Measurements from ENCODE around the gene TOP2A.

Gene TOP2A

DNA sequence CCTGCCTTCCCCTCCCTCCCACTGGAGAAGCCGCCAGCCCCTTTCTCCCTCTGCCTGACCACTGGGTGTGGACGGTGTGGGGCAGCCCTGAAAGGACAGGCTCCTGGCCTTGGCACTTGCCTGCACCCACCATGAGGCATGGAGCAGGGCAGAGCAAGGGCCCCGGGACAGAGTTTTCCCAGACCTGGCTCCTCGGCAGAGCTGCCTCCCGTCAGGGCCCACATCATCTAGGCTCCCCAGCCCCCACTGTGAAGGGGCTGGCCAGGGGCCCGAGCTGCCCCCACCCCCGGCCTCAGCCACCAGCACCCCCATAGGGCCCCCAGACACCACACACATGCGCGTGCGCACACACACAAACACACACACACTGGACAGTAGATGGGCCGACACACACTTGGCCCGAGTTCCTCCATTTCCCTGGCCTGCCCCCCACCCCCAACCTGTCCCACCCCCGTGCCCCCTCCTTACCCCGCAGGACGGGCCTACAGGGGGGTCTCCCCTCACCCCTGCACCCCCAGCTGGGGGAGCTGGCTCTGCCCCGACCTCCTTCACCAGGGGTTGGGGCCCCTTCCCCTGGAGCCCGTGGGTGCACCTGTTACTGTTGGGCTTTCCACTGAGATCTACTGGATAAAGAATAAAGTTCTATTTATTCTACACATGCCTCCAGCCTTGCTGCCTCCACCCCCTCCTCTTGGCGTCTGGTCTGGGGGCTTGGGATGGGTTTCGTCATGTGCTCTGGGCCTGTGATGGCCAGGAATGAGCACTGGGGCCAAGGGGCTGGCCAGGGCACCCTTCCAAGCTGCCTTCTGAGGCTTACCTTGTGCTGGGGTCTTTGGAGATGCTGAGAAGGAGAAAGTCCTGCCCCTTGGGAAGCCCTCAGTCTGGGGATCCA, 60.5 kb downstream of the TOP2A start:
- no peak for DNase-seq

DNA sequence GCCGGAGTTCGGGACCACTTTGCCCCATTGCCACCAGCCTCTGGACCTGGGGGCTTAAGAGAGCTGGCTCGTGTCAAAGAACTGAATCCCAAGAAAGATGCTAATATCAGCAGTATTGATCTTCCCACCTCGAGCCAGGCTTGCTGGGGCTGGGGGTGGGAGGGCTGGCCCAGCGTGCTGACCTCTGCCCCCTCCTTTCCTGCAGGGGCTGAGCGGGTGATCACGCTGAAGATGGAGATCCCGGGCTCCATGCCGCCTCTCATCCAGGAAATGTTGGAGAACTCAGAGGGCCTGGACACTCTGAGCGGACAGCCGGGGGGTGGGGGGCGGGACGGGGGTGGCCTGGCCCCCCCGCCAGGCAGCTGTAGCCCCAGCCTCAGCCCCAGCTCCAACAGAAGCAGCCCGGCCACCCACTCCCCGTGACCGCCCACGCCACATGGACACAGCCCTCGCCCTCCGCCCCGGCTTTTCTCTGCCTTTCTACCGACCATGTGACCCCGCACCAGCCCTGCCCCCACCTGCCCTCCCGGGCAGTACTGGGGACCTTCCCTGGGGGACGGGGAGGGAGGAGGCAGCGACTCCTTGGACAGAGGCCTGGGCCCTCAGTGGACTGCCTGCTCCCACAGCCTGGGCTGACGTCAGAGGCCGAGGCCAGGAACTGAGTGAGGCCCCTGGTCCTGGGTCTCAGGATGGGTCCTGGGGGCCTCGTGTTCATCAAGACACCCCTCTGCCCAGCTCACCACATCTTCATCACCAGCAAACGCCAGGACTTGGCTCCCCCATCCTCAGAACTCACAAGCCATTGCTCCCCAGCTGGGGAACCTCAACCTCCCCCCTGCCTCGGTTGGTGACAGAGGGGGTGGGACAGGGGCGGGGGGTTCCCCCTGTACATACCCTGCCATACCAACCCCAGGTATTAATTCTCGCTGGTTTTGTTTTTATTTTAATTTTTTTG, 61.6 kb downstream of the TOP2A start:
- no peak for DNase-seq

DNA sequence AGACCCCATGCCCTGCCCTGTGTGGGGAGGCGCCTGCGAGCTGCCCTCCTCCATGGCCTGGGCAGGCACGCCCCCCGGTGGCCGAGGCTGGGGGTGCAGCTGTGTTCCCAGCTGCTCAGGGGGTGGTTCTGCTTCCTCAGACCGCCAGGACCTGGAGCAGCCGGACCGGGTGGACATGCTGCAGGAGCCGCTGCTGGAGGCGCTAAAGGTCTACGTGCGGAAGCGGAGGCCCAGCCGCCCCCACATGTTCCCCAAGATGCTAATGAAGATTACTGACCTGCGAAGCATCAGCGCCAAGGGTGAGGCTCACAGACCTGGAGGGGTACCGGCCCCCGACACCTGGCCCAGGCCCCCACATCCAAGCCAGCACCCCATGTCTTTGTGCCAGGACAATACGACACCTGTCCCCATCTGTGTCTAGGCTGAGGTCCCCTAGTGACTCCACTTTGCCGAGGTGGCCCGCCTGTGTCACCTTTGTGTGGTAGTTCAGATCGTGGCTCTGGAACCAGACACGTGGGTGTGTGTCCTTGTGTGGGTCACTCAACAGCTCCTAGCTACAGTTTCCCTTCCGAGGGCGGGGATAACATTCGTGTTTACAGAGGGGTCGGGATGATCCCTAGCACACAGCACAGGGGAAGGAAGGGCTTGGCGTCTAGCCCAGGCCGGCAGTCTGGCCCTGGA, 62.4 kb downstream of the TOP2A start:
- DNase-seq: peak; percentile 33 to 55

- no peak for DNase-seq
Measured at GRCh38 chr17:40354221-40355122, 63.2 kb downstream of the TOP2A start.

- peak in 1 of 2 donors; percentile 58 for DNase-seq
Measured at GRCh38 chr17:40352779-40353394, 64.8 kb downstream of the TOP2A start.

- no peak for DNase-seq
Measured at GRCh38 chr17:40352237-40352778, 65.4 kb downstream of the TOP2A start.

- no peak for DNase-seq
Measured at GRCh38 chr17:40351359-40352236, 66.1 kb downstream of the TOP2A start.

DNA sequence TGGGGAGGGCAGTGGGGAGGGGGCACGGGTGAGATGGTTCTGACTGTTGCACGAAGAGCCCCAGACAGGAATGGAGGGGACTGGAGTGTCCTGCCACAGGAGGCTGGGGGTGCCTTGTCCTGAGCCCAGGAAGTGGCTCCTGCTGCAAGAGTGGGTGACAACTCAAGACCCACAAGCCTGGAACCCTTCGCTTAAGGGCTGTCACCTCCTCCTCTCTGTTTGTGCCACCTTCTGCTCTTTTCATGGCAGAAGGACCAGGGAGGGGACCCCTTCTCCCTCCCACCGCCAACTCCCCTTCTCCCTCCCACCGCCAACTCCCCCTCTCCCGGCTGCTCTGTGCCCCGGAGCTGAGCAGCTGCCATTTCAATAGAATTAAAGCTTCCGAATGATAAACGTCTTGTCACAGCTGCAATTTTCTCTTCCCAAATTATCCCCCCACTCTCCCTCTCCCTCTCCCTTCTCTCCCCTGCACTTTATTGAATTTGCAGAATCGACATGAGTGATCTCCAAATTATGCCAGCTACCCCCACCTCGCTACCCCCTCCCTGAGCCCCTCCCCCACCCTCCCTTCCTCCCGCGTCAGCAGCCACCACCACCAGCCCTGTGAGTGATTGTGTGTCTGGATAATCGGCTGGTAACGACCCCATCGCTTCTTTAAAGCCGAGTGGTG, 66.9 kb downstream of the TOP2A start:
- DNase-seq: no peak

- DNase-seq: no peak
Measured at GRCh38 chr17:40349895-40350688, 67.6 kb downstream of the TOP2A start.

DNA sequence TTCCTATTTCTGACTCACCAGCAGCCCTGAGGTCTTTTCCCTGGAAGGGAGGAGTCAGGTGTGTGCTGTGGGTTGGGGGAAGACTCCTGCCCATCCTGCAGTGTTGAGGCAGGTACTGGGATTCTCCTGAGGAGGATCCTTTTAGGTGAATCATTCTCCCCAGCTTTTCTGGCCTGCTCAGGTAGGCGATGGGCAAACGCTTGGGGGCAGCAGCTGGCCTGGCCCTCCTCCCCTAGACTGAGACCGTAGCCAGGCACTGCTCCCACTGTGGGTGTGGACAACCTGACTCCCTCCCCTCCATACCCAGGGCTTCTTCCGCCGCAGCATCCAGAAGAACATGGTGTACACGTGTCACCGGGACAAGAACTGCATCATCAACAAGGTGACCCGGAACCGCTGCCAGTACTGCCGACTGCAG, 68.2 kb downstream of the TOP2A start:
- DNase-seq: no peak

DNA sequence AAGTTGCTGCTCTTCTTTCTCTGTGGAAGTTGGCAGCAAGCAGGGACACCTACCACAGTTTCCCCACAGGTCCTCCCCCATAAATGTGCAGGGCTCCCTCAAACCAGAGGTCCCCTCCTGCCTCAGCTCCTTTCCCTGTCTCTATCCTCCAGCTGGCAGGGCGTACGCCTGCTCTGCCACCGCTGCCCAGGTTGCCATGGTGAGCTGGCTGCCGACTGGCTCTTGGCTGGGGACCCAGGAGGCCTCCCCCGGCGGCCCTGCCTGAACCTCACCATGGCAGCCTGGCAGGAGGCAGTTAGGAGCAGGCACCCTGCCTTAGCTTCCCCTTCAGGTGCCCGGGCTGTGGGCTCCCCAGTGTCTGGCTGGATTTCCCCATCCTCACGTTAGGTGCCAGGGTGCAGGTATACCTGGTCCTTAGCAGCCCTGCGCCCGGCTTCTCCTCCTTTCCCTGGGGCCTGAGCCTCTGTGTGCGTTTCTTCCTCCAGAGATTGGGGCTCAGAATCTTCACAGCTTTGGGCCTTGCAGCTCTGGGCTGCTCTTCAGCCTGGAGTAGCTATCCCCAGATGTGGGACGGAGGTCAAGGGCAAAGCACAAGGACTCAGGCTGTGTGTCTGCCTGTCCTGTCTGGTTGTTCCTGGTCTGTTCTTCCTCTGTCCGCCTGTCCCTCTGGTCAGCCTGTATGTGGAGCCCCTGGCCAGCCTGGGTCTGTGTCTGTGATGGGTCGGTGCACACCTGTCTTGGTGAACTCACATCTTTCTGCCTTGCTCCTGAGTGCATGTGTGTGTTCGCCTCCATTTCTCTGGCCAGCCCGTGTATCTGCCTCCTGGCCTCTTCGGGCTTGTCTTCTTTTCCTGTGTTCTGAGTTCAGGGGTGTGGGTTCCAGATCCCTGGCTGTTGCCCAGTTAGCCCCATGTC, 68.9 kb downstream of the TOP2A start:
- no peak for DNase-seq

DNA sequence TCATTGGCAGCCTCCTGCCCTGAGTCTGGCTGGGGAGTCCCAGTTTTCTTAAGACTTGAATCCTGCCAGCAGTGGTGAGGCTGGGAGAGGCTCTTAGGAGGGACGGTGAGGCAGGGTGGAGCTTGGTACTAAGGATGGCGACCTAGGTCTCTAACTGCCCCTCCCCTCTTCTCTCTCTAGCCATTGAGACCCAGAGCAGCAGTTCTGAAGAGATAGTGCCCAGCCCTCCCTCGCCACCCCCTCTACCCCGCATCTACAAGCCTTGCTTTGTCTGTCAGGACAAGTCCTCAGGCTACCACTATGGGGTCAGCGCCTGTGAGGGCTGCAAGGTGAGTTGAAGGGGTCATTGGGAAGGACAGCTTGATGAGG, 69.6 kb downstream of the TOP2A start:
- no peak for DNase-seq

DNA sequence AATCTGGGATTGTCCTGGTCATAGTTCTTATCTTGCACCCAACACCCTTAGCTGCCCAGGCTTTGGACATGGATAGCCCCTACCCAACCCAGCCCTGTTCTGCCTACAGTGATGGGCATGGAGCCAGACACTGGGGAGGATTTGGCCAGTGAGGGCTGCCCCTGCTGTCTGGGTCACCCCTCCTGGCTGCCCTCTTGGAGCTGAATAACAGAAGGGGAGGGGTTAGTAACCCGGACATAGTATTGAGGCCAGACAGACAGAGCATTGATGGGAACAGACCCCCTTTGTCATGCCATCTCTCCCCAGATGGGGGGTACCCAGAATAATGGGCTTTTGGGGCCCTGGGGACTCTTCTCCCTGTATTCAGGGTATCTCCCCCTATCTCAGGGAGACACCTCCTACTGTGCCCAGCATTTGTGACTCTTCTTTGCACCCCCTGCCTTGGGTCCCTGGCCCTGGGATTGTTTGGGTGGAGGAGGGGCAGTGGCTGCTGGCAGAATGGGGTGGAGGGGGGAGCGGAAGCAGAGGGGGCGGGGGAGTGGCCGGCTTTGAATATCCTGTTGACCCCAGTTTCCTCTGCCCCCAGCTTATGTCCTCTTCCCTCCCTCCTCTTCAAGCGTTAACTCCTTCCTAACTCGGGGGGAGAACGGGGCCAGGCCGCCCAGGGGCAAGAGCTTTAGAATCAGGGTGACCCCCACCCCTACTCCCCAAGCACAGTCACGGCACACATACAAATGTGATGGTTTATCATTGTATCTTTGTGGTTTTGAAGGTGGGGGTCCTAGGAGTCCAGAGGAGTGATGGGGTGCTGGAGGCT, 70.2 kb downstream of the TOP2A start:
- DNase-seq: no peak

DNA sequence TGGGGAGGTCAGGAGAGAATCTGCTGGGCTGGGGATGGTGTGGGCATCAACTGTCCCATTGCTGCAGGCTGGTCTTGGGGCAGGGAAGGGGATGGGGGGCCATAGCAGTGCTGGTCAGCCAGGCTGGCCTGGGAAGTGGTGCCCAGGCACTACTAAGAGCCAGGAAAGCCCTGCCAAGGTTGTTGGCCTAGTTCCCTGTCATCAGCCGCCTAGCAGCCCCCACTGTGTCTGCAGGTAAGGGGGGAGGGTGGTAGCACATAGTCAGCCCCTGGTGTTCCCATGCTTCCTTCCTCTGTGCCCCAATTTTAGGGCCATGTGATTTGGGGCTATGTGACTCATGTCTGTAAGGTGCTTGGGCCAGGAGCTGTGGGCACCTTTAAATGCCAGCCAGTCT, 70.9 kb downstream of the TOP2A start:
- no peak for DNase-seq

DNA sequence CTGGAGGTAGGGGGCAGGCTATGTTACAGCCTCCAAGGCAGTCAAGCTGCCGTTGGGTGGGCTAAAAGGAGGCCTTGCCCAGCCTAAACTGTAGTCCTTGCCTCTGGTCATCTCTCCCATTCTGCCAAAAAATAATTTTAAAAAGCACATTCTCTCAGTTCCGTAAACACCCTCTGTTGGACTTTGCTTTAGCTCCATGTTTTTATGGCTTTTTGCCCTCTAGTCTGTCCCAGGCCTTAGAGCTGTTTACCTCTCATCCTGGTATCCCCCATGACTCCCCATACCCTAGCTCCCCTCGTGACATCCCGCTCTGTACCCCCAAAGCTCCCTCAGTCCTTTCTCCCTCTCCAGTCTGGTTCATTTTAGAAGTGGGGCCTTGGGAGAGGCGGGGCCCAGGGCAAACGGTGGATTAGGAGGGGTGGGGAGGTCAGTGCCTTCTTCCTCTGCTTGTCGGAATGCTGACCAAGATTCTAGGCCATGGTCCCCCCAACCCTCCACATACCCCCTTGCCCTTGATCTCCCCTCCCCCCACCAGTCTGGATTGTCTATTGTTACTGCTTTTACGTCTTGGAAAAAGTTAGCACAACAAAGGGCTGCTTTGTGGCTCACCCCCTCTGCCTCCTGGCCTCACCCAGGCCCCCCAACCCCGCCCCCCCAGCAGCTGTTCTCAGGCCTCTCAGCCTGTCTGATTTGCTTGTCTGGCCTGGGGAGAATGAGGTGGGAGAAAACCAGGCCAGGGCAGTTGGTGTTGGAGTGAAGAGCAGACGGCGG, 71.5 kb downstream of the TOP2A start:
- no peak for DNase-seq
